Germinal center (tissue), 1 donor: Measurements from ENCODE around the gene C10orf95.

Experiments used
- DNase-seq: peaks from one replicate; pipeline ENCODE4 v3.0.0; 2012; ENCODE audit warnings: mixed read lengths, low spot score

The C10orf95 gene

GRCh38 chr10:102401342-102401654, 50.0 kb downstream of the C10orf95 start:
- DNase-seq, result no peak

- no peak for DNase-seq
These were observed 50.6 kb downstream of the C10orf95 start for GRCh38 chr10:102400598-102401341.

GRCh38 chr10:102400076-102400475, 51.3 kb downstream of the C10orf95 start:
- no peak for DNase-seq
